ENCODE results near the gene BDNF.

DNA sequence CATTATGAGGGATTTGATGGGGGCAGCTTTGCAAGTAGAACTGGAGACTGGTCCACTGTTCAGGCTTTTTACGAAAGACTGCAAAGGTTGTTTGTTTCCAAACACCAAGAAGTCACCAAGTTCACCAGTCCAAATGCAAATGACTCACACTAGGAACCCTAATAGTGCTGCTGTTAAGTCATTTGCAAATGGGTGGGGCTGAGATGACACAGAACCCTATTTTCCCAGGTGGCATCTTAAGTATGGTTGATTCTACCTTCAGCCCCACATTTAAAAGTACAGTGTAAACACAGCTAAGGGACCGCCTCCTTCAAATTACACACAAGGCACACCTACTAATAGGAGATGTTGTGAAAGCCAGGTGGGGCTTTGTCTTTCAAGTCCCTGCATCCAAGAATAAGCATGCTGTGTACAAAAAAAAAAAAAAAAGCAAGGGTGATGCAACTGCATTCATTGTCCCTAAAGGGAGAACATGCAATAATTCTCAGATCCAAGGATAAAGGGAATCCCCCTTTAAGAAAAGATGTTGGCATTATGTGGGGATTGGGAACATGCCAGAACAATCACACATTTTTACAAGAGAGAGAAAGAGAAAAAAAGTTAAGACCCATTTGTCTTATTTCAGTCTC is 27.3 kb downstream of the BDNF start:
- TF ChIP-seq, protein P1, sequence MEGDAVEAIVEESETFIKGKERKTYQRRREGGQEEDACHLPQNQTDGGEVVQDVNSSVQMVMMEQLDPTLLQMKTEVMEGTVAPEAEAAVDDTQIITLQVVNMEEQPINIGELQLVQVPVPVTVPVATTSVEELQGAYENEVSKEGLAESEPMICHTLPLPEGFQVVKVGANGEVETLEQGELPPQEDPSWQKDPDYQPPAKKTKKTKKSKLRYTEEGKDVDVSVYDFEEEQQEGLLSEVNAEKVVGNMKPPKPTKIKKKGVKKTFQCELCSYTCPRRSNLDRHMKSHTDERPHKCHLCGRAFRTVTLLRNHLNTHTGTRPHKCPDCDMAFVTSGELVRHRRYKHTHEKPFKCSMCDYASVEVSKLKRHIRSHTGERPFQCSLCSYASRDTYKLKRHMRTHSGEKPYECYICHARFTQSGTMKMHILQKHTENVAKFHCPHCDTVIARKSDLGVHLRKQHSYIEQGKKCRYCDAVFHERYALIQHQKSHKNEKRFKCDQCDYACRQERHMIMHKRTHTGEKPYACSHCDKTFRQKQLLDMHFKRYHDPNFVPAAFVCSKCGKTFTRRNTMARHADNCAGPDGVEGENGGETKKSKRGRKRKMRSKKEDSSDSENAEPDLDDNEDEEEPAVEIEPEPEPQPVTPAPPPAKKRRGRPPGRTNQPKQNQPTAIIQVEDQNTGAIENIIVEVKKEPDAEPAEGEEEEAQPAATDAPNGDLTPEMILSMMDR (conservative IDR thresholded peaks at IDR 0.05; ENCODE audit: low read length): no peak
- TF ChIP-seq EZH2phosphoT487 (IDR thresholded peaks at IDR 0.05; ENCODE audit: borderline replicate concordance): no peak
